Measurements from ENCODE around the gene RASL12. TPM values are rescaled to one million over a fixed set of nuclear protein-coding genes. Genes with fewer than 3 reads are reported as not detected.

RASL12 gene
- total RNA-seq, 6 donors from 2014 or later = 12.8 to 49.9 (median 24.9) TPM

DNA sequence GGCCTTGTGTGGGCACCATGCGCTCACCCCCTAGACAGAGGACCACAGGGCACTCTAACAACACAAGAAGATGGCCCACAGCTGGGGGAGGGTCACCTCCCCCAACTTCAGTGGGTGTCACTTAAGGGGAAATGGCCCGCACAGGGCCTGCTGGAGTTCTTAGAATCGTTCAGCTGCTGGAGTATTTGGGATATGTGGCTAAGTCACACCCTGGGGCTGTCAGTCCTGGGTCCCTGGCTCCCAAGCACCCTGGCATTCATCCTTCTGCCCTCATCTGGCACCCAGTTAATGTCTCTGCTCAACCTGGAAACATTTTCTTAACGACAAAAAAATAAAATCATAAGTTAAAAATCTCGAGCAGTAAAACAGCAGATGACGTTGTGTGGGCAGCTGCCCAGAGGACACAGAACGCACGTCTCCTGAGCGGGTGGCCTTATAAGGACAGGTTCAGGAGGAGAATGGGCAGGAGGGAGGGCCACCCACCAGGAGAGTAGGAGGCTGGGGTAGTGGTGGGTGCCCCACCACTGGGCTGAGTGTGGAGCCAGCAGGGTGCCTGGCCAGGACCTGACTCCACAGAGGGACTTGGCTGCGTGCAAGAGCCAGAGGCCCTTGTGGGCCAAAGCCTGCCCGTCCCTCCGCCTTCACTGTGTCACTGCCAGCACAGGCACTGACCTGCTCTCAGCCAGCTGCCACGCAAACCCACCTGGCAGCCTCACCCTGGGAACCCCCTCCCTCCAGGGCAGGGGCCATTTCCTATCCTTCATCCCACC lies 20.3 kb upstream of the RASL12 start:
- DNase-seq = peak; percentile 51 to 78
- WGBS, 2 donors = 51 to 54% methylated on average over 12 to 13 of the region's 13 CpGs
- H3K4me1 ChIP-seq = peaks cover 37 to 62% (median 56%) of the 10 kb centered on the region in 4 donors
- no peak for TF ChIP-seq POLR2AphosphoS5 (IDR thresholded peaks at IDR 0.05)
- no peak for TF ChIP-seq EP300 (IDR thresholded peaks at IDR 0.05)
- no peak for TF ChIP-seq CTCF (IDR thresholded peaks at IDR 0.05)
- TF ChIP-seq POLR2A (IDR thresholded peaks at IDR 0.05) = no peak
- no peak overlapping the region for H3K4me3 ChIP-seq
- no peaks in the 10 kb centered on the region for H3K9me3 ChIP-seq
- H3K27ac ChIP-seq = peak overlapping the region; percentile 74 to 87 (median 76)
- ATAC-seq (ENCODE audit: low FRiP score in 2 of 2) = peak; percentile 13 to 60
- no peaks in the 10 kb centered on the region for H3K36me3 ChIP-seq
- no peaks in the 10 kb centered on the region for H3K27me3 ChIP-seq

GRCh38 chr15:65087411-65087810 lies 19.6 kb upstream of the RASL12 start:
- Histone ChIP-seq H3K36me3 (no peaks in the 10 kb centered on the region), H3K27me3 (no peaks in the 10 kb centered on the region), H3K4me3 (no peak overlapping the region), H3K9me3 (no peaks in the 10 kb centered on the region), H3K27ac (peak overlapping the region; percentile 74 to 87 (median 76)), H3K4me1 (peaks cover 42 to 68% (median 63%) of the 10 kb centered on the region in 4 donors)
- peak in 1 of 2 donors; percentile 6 for ATAC-seq (ENCODE audit: low FRiP score in 2 of 2)
- TF ChIP-seq EP300 (IDR thresholded peaks at IDR 0.05) = peak in 1 of 4 donors; percentile 18
- no peak for TF ChIP-seq CTCF (IDR thresholded peaks at IDR 0.05)
- TF ChIP-seq POLR2A (IDR thresholded peaks at IDR 0.05) = no peak
- peak in 1 of 2 donors; percentile 10 for TF ChIP-seq POLR2AphosphoS5 (IDR thresholded peaks at IDR 0.05)
- DNase-seq = peak in 1 of 2 donors; percentile 83
- 60 to 88% methylated on average over 1 to 3 of the region's 3 CpGs for WGBS, 2 donors

GRCh38 chr15:65086680-65087111 lies 18.9 kb upstream of the RASL12 start:
- H3K9me3 ChIP-seq = no peaks in the 10 kb centered on the region
- H3K4me1 ChIP-seq = peaks cover 50 to 75% (median 70%) of the 10 kb centered on the region in 4 donors
- DNase-seq (no peak), ATAC-seq (ENCODE audit: low FRiP score in 2 of 2) (no peak)
- H3K27me3 ChIP-seq = no peaks in the 10 kb centered on the region
- no peak for TF ChIP-seq POLR2AphosphoS5 (IDR thresholded peaks at IDR 0.05)
- peak in 2 of 6 experiments; percentile 6 to 7 for TF ChIP-seq CTCF (IDR thresholded peaks at IDR 0.05)
- no peaks in the 10 kb centered on the region for H3K36me3 ChIP-seq
- peak overlapping the region in 3 of 4 donors; percentile 74 to 87 (median 77) for H3K27ac ChIP-seq
- WGBS, 2 donors = 0 to 71% methylated on average over 1 to 6 of the region's 6 CpGs
- H3K4me3 ChIP-seq = no peak overlapping the region

DNA sequence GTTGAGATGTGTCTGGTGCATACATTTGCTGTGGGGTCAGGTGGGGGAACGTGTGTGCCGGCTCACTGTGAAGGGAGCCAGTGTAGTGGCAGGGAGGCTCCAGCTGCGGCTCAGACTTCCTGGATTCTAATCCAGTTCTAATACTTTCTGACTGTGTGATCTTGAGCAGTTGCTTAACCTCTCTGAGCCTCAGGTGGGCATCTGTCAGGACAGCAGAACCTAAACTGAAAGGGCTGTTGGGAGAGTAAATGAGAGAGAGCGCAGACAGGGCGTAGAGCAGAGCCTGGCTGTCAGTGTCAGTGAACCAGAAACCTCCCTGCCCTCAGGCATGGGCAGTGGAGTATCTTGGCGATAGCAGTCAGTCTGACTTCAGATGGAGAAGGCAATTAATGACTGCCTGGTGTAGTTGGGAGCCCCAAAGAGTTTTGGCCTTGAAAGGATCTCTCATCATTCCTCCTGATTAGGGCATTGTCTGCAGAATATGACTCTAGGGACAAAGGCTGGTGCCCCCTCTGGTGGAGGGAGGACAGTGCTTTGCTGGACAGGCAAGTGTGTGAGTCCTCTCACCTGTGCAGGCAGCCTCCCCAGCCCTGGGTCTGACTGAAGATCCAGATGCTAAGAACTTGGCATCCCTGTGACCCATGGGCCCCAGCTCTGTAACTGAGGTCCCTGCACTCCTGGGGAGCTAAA lies 18.3 kb upstream of the RASL12 start:
- no peak for ATAC-seq (ENCODE audit: low FRiP score in 2 of 2)

More for the DNA sequence above, 18.3 kb upstream of the RASL12 start:
- no peak for DNase-seq
- Histone ChIP-seq H3K27ac (peak overlapping the region in 3 of 4 donors; percentile 74 to 87 (median 77)), H3K4me3 (no peak overlapping the region), H3K4me1 (peaks cover 55 to 80% (median 73%) of the 10 kb centered on the region in 4 donors), H3K27me3 (no peaks in the 10 kb centered on the region), H3K36me3 (no peaks in the 10 kb centered on the region), H3K9me3 (no peaks in the 10 kb centered on the region)
- TF ChIP-seq CTCF (IDR thresholded peaks at IDR 0.05) (peak in 3 of 6 experiments; percentile 11 to 24 (median 15)), POLR2AphosphoS5 (IDR thresholded peaks at IDR 0.05) (no peak), POLR2A (IDR thresholded peaks at IDR 0.05) (no peak)
- WGBS, 2 donors = 80 to 91% methylated on average over 6 of the region's 6 CpGs
